ENCODE measurements around the gene MKNK2. TPM values are rescaled to one million over a fixed set of nuclear protein-coding genes. Genes with fewer than 3 reads are reported as not detected.
"Not testable (repeated sequence)": the region's sequence is repeated elsewhere in the genome, so short reads cannot be mapped to it uniquely, and the experiment has no call there.

The MKNK2 gene
- total and polyA plus RNA-seq, 2 donors (not counting 3 experiments of a cell fraction or from before 2014, with no cell fraction given) = 65.1 to 86.1 TPM

GRCh38 chr19:2034729-2035589, 16.1 kb downstream of the MKNK2 start:
- Histone ChIP-seq H4K20me1 (replicated peaks; ENCODE audit: control insufficient read depth, extremely low read depth, insufficient read depth, low read length) (no peaks in the 10 kb centered on the region), H2AFZ (ENCODE audit: low read depth, low read length) (peak overlapping the region; percentile 29), H3K4me1 (ENCODE audit: control insufficient read depth, extremely low read depth, insufficient read depth, low read length) (peaks cover 14% of the 10 kb centered on the region), H3K79me2 (ENCODE audit: control insufficient read depth, insufficient read depth, low read length) (no peaks in the 10 kb centered on the region), H3K27ac (ENCODE audit: insufficient read depth, low read depth, low read length) (no peak overlapping the region), H3K27me3 (ENCODE audit: control insufficient read depth in 2 of 2, insufficient read depth in 2 of 2, low read length in 2 of 2) (no peaks in the 10 kb centered on the region), H3K9ac (replicated peaks; ENCODE audit: extremely low read depth, insufficient read depth, low read length) (no peak overlapping the region), H3K9me3 (replicated peaks; ENCODE audit: control insufficient read depth, insufficient read depth, low read length) (no peaks in the 10 kb centered on the region), H3K9me1 (replicated peaks; ENCODE audit: control insufficient read depth, extremely low read depth, insufficient read depth, low read length) (no peaks in the 10 kb centered on the region), H3K36me3 (ENCODE audit: control insufficient read depth in 2 of 2, extremely low read depth in 1 of 2, insufficient read depth in 2 of 2, low read length in 2 of 2) (peaks cover 0 to 15% of the 10 kb centered on the region in 2 experiments), H3K4me2 (ENCODE audit: insufficient read depth, low read length) (no peak overlapping the region), H3K4me3 (replicated peaks in 1 of 3; ENCODE audit: insufficient read depth in 1 of 3, low read depth in 1 of 3, low read length in 3 of 3) (no peak overlapping the region)
- no TSS peak for BruUV-seq (replicated peaks)
- intact Hi-C loops (cut with micrococcal nuclease) (no loop called here), dilution Hi-C loops (cut with MboI; ENCODE audit: extremely low pct_ligation_motif_present, low sequenced_read_pairs) (no loop called here)
- no peak for TF ChIP-seq GATA2 (IDR thresholded peaks at IDR 0.05; ENCODE audit: insufficient read depth, insufficient read length, low read depth, low read length)
- peak; percentile 82 for FAIRE-seq
- no peak for DNase-seq (ENCODE audit: low read depth, low spot score)
- ChIA-PET CTCF (interaction anchor here (0.5 to 0.9 kb wide), 2 partner anchors 12 to 15 kb away, joined by 3 read pairs; no protein-coding TSS in a partner anchor), POLR2A (no interaction called here)

- H3K27ac ChIP-seq (ENCODE audit: insufficient read depth, low read depth, low read length); dilution Hi-C loops (cut with MboI; ENCODE audit: extremely low pct_ligation_motif_present, low sequenced_read_pairs); H3K4me2 ChIP-seq (ENCODE audit: insufficient read depth, low read length); intact Hi-C loops (cut with micrococcal nuclease); FAIRE-seq; H3K79me2 ChIP-seq (ENCODE audit: control insufficient read depth, insufficient read depth, low read length); H3K9me3 ChIP-seq (replicated peaks; ENCODE audit: control insufficient read depth, insufficient read depth, low read length); H3K4me3 ChIP-seq (replicated peaks in 1 of 3; ENCODE audit: insufficient read depth in 1 of 3, low read depth in 1 of 3, low read length in 3 of 3); H3K9ac ChIP-seq (replicated peaks; ENCODE audit: extremely low read depth, insufficient read depth, low read length); H3K27me3 ChIP-seq (ENCODE audit: control insufficient read depth in 2 of 2, insufficient read depth in 2 of 2, low read length in 2 of 2); DNase-seq (ENCODE audit: low read depth, low spot score); BruUV-seq (replicated peaks); H2AFZ ChIP-seq (ENCODE audit: low read depth, low read length); H4K20me1 ChIP-seq (replicated peaks; ENCODE audit: control insufficient read depth, extremely low read depth, insufficient read depth, low read length); POLR2A ChIA-PET; H3K9me1 ChIP-seq (replicated peaks; ENCODE audit: control insufficient read depth, extremely low read depth, insufficient read depth, low read length): not testable (repeated sequence)
- Histone ChIP-seq H3K36me3 (ENCODE audit: control insufficient read depth in 2 of 2, extremely low read depth in 1 of 2, insufficient read depth in 2 of 2, low read length in 2 of 2) (peaks cover 0 to 11% of the 10 kb centered on the region in 2 experiments), H3K4me1 (ENCODE audit: control insufficient read depth, extremely low read depth, insufficient read depth, low read length) (peaks cover 14% of the 10 kb centered on the region)
- CTCF ChIA-PET = interaction anchor here (0.9 kb wide), 1 partner anchor 12 kb away, joined by 3 read pairs; no protein-coding TSS in a partner anchor
Observed at GRCh38 chr19:2034253-2034652, 16.8 kb downstream of the MKNK2 start.

Data from endothelial cell of umbilical vein (primary cell).